A673 (cell line): Measurements from ENCODE around the gene UBE2L3. TPM values are rescaled to one million over a fixed set of nuclear protein-coding genes. Genes with fewer than 3 reads are reported as not detected.

ENCODE experiments used
- BruUV-seq: library from RNA; stranded (reverse); fragments of 400-500 nt; replicated peaks from 2 replicates; lab custom pipeline; 2021; lab: Mats Ljungman, UMichigan
- CTCF ChIA-PET: fragments of 300-600 bp; sonication (Branson Sonifier 250); formaldehyde crosslinking; loops from one replicate; lab custom pipeline; 2022; ENCODE audit warnings: antibody characterized with exemption; lab: Charles Lee
- POLR2A ChIA-PET: fragments of 300-600 bp; sonication (Branson Sonifier 250); formaldehyde crosslinking; loops from one replicate; lab custom pipeline; 2022; ENCODE audit warnings: antibody characterized with exemption; ENCODE audit not compliant: low non-redundant PET; lab: Charles Lee
- DNase-seq: peaks from one replicate; pipeline ENCODE4 v3.0.0-alpha.2; 2015; ENCODE audit warnings: low spot score
- H3K27ac ChIP-seq: fragments of 200-600 bp; sonication (generic); 2 replicates; pipeline ENCODE4 v1.5.1; 2016; ENCODE audit warnings: mixed run types, low read depth, mild to moderate bottlenecking, mixed read lengths, antibody characterized with exemption, low read length; ENCODE audit not compliant: poor library complexity, severe bottlenecking
- H3K27me3 ChIP-seq: fragments of 200-600 bp; sonication (generic); replicated peaks from 2 replicates; pipeline ENCODE4 v1.6.1; 2017; ENCODE audit warnings: mixed run types, low read depth, mild to moderate bottlenecking, mixed read lengths, antibody characterized with exemption, low read length; ENCODE audit not compliant: insufficient read depth, poor library complexity
- H3K36me3 ChIP-seq: fragments of 200-600 bp; sonication (generic); 2 replicates; pipeline ENCODE4 v1.6.1; 2016; ENCODE audit warnings: mixed run types, mild to moderate bottlenecking, mixed read lengths, antibody characterized with exemption, low read length; ENCODE audit not compliant: insufficient read depth, poor library complexity, severe bottlenecking
- H3K4me1 ChIP-seq: fragments of 200-600 bp; sonication (generic); 2 replicates; pipeline ENCODE4 v1.6.1; 2017; ENCODE audit warnings: mixed run types, mild to moderate bottlenecking, mixed read lengths, antibody characterized with exemption, low read length; ENCODE audit not compliant: insufficient read depth, poor library complexity, severe bottlenecking
- H3K4me3 ChIP-seq: fragments of 200-600 bp; sonication (generic); 2 replicates; pipeline ENCODE4 v1.5.1; 2016; ENCODE audit warnings: low read depth, mixed run types, mild to moderate bottlenecking, mixed read lengths, low read length; ENCODE audit not compliant: poor library complexity, severe bottlenecking
- H3K9me3 ChIP-seq: fragments of 200-600 bp; sonication (generic); 2 replicates; pipeline ENCODE4 v1.6.1; 2016; ENCODE audit warnings: mixed run types, low read depth, mild to moderate bottlenecking, mixed read lengths, antibody characterized with exemption, low read length; ENCODE audit not compliant: poor library complexity, severe bottlenecking
- CTCF ChIP-seq: fragments of 300-800, 200-600 bp; sonication (generic); conservative IDR thresholded peaks from 2 replicates; pipeline ENCODE4 v1.5.1; 2017; ENCODE audit warnings: low read depth, mild to moderate bottlenecking, antibody characterized with exemption, low read length, moderate library complexity, mixed read lengths
- EZH2 ChIP-seq: fragments of 200-600 bp; sonication (generic); IDR thresholded peaks from 2 replicates; pipeline ENCODE4 v1.6.1; 2017; ENCODE audit warnings: borderline replicate concordance, low read depth, mild to moderate bottlenecking, mixed read lengths, antibody characterized with exemption, low read length; ENCODE audit not compliant: poor library complexity, severe bottlenecking
- intact Hi-C: fragments of 100-400 bp; cut with micrococcal nuclease; formaldehyde crosslinking; loops from one replicate; pipeline ENCODE4 v1.10.0; 2022; ENCODE audit not compliant: unreplicated experiment
- total RNA-seq: library from RNA; stranded (reverse); gene quantifications from 2 replicates; pipeline ENCODE4 v1.2.3, GENCODE V29; 2021

Gene UBE2L3
- total RNA-seq, 1 experiment from 2014 or later, result 118 TPM

GRCh38 chr22:21652010-21652546 is 84.6 kb downstream of the UBE2L3 start:
- H3K36me3 ChIP-seq, result peaks cover 16% of the 10 kb centered on the region
- DNase-seq, result peak; percentile 96
- no peaks in the 10 kb centered on the region for H3K27me3 ChIP-seq
- CTCF ChIA-PET, result interaction anchor here (1.2 kb wide), 1 partner anchor 10 kb away, joined by 4 read pairs; the partner anchor contains the start of gene SDF2L1
- no TSS peak for BruUV-seq
- peak overlapping the region; percentile 67 for H3K4me3 ChIP-seq
- TF ChIP-seq CTCF (no peak), EZH2 (no peak)
- H3K27ac ChIP-seq, result peak overlapping the region; percentile 83
- no peaks in the 10 kb centered on the region for H3K9me3 ChIP-seq
- peaks cover 6% of the 10 kb centered on the region for H3K4me1 ChIP-seq
- intact Hi-C loops, result no loop called here
- POLR2A ChIA-PET, result no interaction called here

GRCh38 chr22:21652547-21653545 is 85.3 kb downstream of the UBE2L3 start:
- Histone ChIP-seq H3K27me3 (no peaks in the 10 kb centered on the region), H3K27ac (peak overlapping the region; percentile 73), H3K4me3 (peak overlapping the region; percentile 67), H3K4me1 (peaks cover 6% of the 10 kb centered on the region), H3K9me3 (no peaks in the 10 kb centered on the region), H3K36me3 (peaks cover 16% of the 10 kb centered on the region)
- TF ChIP-seq CTCF, result no peak
- TF ChIP-seq EZH2, result no peak
- BruUV-seq, result no TSS peak
- ChIA-PET CTCF (interaction anchor here (1.2 kb wide), 1 partner anchor 10 kb away, joined by 4 read pairs; the partner anchor contains the start of gene SDF2L1), POLR2A (no interaction called here)
- intact Hi-C loops, result no loop called here
- no peak for DNase-seq

GRCh38 chr22:21657020-21657359 is 89.5 kb downstream of the UBE2L3 start:
- H3K4me3 ChIP-seq, result peak overlapping the region; percentile 59
- no peak for DNase-seq
- H3K27ac ChIP-seq, result peak overlapping the region; percentile 60
- no peaks in the 10 kb centered on the region for H3K27me3 ChIP-seq
- no TSS peak for BruUV-seq
- no peaks in the 10 kb centered on the region for H3K9me3 ChIP-seq
- H3K36me3 ChIP-seq, result peaks cover 16% of the 10 kb centered on the region
- ChIA-PET POLR2A (no interaction called here), CTCF (interaction anchor here (0.7 kb wide), 1 partner anchor 10 kb away, joined by 4 read pairs; no protein-coding TSS in a partner anchor)
- intact Hi-C loops, result no loop called here
- no peak for TF ChIP-seq CTCF
- no peak for TF ChIP-seq EZH2
- H3K4me1 ChIP-seq, result no peaks in the 10 kb centered on the region
